Measurements from ENCODE around the gene TMEM239.

DNA sequence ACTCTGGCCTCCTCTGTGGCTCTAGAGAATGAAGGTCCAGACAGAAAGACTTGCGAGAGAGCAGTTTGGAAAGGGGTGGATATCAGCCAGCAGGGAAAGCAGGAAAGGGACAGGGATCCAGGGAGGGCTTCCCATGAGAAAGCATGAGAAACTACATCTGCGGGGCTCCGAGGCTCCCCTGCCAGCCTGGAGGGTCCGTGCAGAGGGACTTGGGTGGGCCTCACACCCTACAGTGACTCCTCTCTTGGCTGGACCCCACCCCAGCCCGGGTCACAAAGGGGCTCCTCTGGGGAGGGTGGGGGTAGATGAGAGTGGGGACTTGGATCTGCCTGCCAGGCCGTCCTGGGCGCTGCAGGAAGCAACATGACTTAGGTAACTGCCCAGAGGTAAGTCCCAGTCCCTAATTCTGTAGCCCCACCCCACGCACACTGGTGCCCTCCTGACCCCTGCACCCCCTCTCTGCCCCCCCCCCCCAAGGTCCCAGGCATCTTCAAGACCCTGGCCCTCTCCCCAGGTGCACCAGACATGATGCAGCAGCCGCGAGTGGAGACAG is at the start of gene TMEM239:
- TF ChIP-seq, protein P1, sequence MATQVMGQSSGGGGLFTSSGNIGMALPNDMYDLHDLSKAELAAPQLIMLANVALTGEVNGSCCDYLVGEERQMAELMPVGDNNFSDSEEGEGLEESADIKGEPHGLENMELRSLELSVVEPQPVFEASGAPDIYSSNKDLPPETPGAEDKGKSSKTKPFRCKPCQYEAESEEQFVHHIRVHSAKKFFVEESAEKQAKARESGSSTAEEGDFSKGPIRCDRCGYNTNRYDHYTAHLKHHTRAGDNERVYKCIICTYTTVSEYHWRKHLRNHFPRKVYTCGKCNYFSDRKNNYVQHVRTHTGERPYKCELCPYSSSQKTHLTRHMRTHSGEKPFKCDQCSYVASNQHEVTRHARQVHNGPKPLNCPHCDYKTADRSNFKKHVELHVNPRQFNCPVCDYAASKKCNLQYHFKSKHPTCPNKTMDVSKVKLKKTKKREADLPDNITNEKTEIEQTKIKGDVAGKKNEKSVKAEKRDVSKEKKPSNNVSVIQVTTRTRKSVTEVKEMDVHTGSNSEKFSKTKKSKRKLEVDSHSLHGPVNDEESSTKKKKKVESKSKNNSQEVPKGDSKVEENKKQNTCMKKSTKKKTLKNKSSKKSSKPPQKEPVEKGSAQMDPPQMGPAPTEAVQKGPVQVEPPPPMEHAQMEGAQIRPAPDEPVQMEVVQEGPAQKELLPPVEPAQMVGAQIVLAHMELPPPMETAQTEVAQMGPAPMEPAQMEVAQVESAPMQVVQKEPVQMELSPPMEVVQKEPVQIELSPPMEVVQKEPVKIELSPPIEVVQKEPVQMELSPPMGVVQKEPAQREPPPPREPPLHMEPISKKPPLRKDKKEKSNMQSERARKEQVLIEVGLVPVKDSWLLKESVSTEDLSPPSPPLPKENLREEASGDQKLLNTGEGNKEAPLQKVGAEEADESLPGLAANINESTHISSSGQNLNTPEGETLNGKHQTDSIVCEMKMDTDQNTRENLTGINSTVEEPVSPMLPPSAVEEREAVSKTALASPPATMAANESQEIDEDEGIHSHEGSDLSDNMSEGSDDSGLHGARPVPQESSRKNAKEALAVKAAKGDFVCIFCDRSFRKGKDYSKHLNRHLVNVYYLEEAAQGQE (IDR thresholded peaks at IDR 0.05; ENCODE audit: insufficient read depth in 1 of 2, low read depth in 2 of 2, low read length in 2 of 2): no peak
- TF ChIP-seq TAF1 (IDR thresholded peaks at IDR 0.05; ENCODE audit: borderline replicate concordance, insufficient read depth, low read length): no peak
- no peak for TF ChIP-seq POLR2AphosphoS5 (IDR thresholded peaks at IDR 0.05; ENCODE audit: low read depth, low read length)
- TF ChIP-seq SIN3A (IDR thresholded peaks at IDR 0.05; ENCODE audit: borderline replicate concordance, insufficient read depth, low read length): no peak
- TF ChIP-seq FOXP2 (optimal IDR thresholded peaks at IDR 0.05; ENCODE audit: borderline replicate concordance, extremely low read depth, extremely low read length, insufficient read depth): no peak

Measured in PFSK-1 (cell line).